Adrenal gland (tissue), 12 donors: ENCODE data around the gene ZNF576. TPM values are rescaled to one million over a fixed set of nuclear protein-coding genes. Genes with fewer than 3 reads are reported as not detected.

Experiments used
- polyA plus RNA-seq, 3 donors: library from polyadenylated mRNA; stranded (reverse); fragments of 200-250 nt in 2 of 3; fragments of 350-450 nt in 1 of 3; fragmentation: Illumina TruSeq in 1 of 3; extraction: RNeasy Lipid Tissue Mini Kit (QIAGEN cat#74804) in 1 of 3; gene quantifications; one replicate each; pipeline ENCODE4 v1.2.3, GENCODE V29; 2013 to 2014
- total RNA-seq, 9 donors: library from RNA; depleted of rRNA in 4 of 9; stranded (reverse); fragments of >200 nt in 4 of 9; fragments of 120-200 nt in 1 of 9; fragmentation: NEBNext Ultra II Directional in 1 of 9; extraction: Animal tissue kit (Norgen Biotek cat#: 25700) in 1 of 9; gene quantifications; one replicate each; pipeline versions ENCODE4 v1.1.0 to v1.2.4, GENCODE V29; 2013 to 2023
- donor health status: healthy with polysubstance abuse.
- donor health status: Bipolar disorder and iron deficiency.
- donor health status: DM: yes; HTN: yes; CAD: no.
- donor health status: DM: no; HTN: no; CAD: no.
- donor health status: DM: no; HTN: no; CAD: no.
- donor health status: DM: yes; HTN: yes; CAD: no.

The ZNF576 gene
- total and polyA plus RNA-seq, 12 donors: 9.8 to 114 (median 21.0) TPM

Other genes with a start within 250 kb of the ZNF576 start
- gene CD177, start 242.9 kb upstream of the ZNF576 start, total RNA-seq: under 1 TPM in 4 of 9 donors, not detected in 5; 0.39 to 0.58 (median 0.55) TPM
- under 1 TPM; 0.20 to 0.35 (median 0.24) TPM for gene CD177, start 242.9 kb upstream of the ZNF576 start, polyA plus RNA-seq
- not detected for gene TEX101, start 181.7 kb upstream of the ZNF576 start, total RNA-seq
- not detected for gene TEX101, start 181.7 kb upstream of the ZNF576 start, polyA plus RNA-seq
- gene LYPD3, start 131.0 kb upstream of the ZNF576 start, total RNA-seq: 1 to 10 TPM in 5 of 9 donors, under 1 TPM in 4; 0.18 to 1.9 (median 1.1) TPM
- gene LYPD3, start 131.0 kb upstream of the ZNF576 start, polyA plus RNA-seq: under 1 TPM; 0.48 to 0.73 (median 0.57) TPM
- gene PHLDB3, start 91.8 kb upstream of the ZNF576 start, total RNA-seq: 10 to 100 TPM in 8 of 9 donors, 1 to 10 TPM in 1; 3.5 to 30.7 (median 16.2) TPM
- gene PHLDB3, start 91.8 kb upstream of the ZNF576 start, polyA plus RNA-seq: 10 to 100 TPM in 2 of 3 donors, 1 to 10 TPM in 1; 1.7 to 54.5 (median 33.7) TPM
- gene ETHE1, start 69.4 kb upstream of the ZNF576 start, total RNA-seq: 10 to 100 TPM; 15.9 to 78.7 (median 36.5) TPM
- gene ETHE1, start 69.4 kb upstream of the ZNF576 start, polyA plus RNA-seq: 10 to 100 TPM; 18.2 to 20.0 (median 18.4) TPM
- gene ZNF575, start 63.4 kb upstream of the ZNF576 start, total RNA-seq: 1 to 10 TPM in 3 of 9 donors, under 1 TPM in 4, not detected in 2; 0.22 to 2.9 (median 0.42) TPM
- 1 to 10 TPM in 2 of 3 donors, under 1 TPM in 1; 0.53 to 2.2 (median 1.2) TPM for gene ZNF575, start 63.4 kb upstream of the ZNF576 start, polyA plus RNA-seq
- 10 to 100 TPM; 16.6 to 32.2 (median 28.7) TPM for gene XRCC1, start 21.1 kb upstream of the ZNF576 start, total RNA-seq
- gene XRCC1, start 21.1 kb upstream of the ZNF576 start, polyA plus RNA-seq: 10 to 100 TPM; 15.7 to 37.2 (median 31.1) TPM
- 10 to 100 TPM in 1 of 9 donors, 1 to 10 TPM in 6, under 1 TPM in 1, not detected in 1; 0.61 to 11.0 (median 3.0) TPM for gene PINLYP, start 20.8 kb upstream of the ZNF576 start, total RNA-seq
- gene PINLYP, start 20.8 kb upstream of the ZNF576 start, polyA plus RNA-seq: 10 to 100 TPM in 2 of 3 donors, 1 to 10 TPM in 1; 4.3 to 16.0 (median 12.4) TPM
- gene IRGQ, start 461 bp upstream of the ZNF576 start, total RNA-seq: 10 to 100 TPM; 14.0 to 57.9 (median 23.8) TPM
- 10 to 100 TPM in 1 of 3 donors, 1 to 10 TPM in 2; 7.0 to 12.8 (median 7.4) TPM for gene IRGQ, start 461 bp upstream of the ZNF576 start, polyA plus RNA-seq
- under 1 TPM in 6 of 9 donors, not detected in 3; 0.15 to 0.43 (median 0.18) TPM for gene SRRM5, start 15.5 kb downstream of the ZNF576 start, total RNA-seq
- 1 to 10 TPM in 2 of 3 donors, under 1 TPM in 1; 0.53 to 4.7 (median 1.2) TPM for gene SRRM5, start 15.5 kb downstream of the ZNF576 start, polyA plus RNA-seq
- gene ZNF428, start 23.0 kb downstream of the ZNF576 start, total RNA-seq: 10 to 100 TPM; 34.9 to 71.2 (median 57.9) TPM
- 100 to 1,000 TPM in 2 of 3 donors, 10 to 100 TPM in 1; 10.3 to 214 (median 148) TPM for gene ZNF428, start 23.0 kb downstream of the ZNF576 start, polyA plus RNA-seq
- 10 to 100 TPM; 16.6 to 53.9 (median 38.6) TPM for gene CADM4, start 43.3 kb downstream of the ZNF576 start, total RNA-seq
- 10 to 100 TPM; 21.7 to 92.7 (median 41.4) TPM for gene CADM4, start 43.3 kb downstream of the ZNF576 start, polyA plus RNA-seq
- 10 to 100 TPM in 6 of 9 donors, 1 to 10 TPM in 3; 4.5 to 25.9 (median 12.1) TPM for gene PLAUR, start 73.6 kb downstream of the ZNF576 start, total RNA-seq
- 10 to 100 TPM in 2 of 3 donors, 1 to 10 TPM in 1; 6.3 to 16.3 (median 14.5) TPM for gene PLAUR, start 73.6 kb downstream of the ZNF576 start, polyA plus RNA-seq
- not detected for gene IRGC, start 119.5 kb downstream of the ZNF576 start, total RNA-seq
- not detected for gene IRGC, start 119.5 kb downstream of the ZNF576 start, polyA plus RNA-seq
- gene SMG9, start 158.4 kb downstream of the ZNF576 start, total RNA-seq: 10 to 100 TPM; 19.4 to 58.5 (median 34.4) TPM
- 10 to 100 TPM; 39.9 to 63.2 (median 51.6) TPM for gene SMG9, start 158.4 kb downstream of the ZNF576 start, polyA plus RNA-seq
- 1 to 10 TPM in 3 of 9 donors, under 1 TPM in 6; 0.22 to 2.9 (median 0.52) TPM for gene KCNN4, start 184.4 kb downstream of the ZNF576 start, total RNA-seq
- gene KCNN4, start 184.4 kb downstream of the ZNF576 start, polyA plus RNA-seq: 10 to 100 TPM in 1 of 3 donors, 1 to 10 TPM in 1, under 1 TPM in 1; 0.48 to 13.0 (median 3.2) TPM
- gene LYPD5, start 205.9 kb downstream of the ZNF576 start, total RNA-seq: 1 to 10 TPM in 5 of 9 donors, under 1 TPM in 3, not detected in 1; 0.35 to 3.0 (median 1.2) TPM
- under 1 TPM; 0.32 to 0.55 (median 0.40) TPM for gene LYPD5, start 205.9 kb downstream of the ZNF576 start, polyA plus RNA-seq
- 10 to 100 TPM in 4 of 9 donors, 1 to 10 TPM in 5; 2.8 to 24.1 (median 8.2) TPM for gene ZNF283, start 230.7 kb downstream of the ZNF576 start, total RNA-seq
- 1 to 10 TPM; 2.4 to 5.5 (median 5.0) TPM for gene ZNF283, start 230.7 kb downstream of the ZNF576 start, polyA plus RNA-seq